Right lobe of liver (tissue), 4 donors: ENCODE measurements around the gene SIGMAR1.

Experiments used
- CTCF ChIP-seq, 4 donors: fragments of 200-600 bp in 3 of 4; fragments of 450-650 bp in 1 of 4; IDR thresholded peaks; one replicate each; pipeline versions ENCODE4 v1.5.1 to v1.8.0; 2016 to 2022; ENCODE audit warnings: antibody characterized with exemption in 4 of 4, mild to moderate bottlenecking in 2 of 4
- POLR2A ChIP-seq: fragments of 450-650 bp; IDR thresholded peaks from one replicate; pipeline ENCODE4 v1.6.1; 2017; ENCODE audit warnings: antibody characterized with exemption, mild to moderate bottlenecking
- donor health status: DM: no; HTN: no; CAD: no.
- donor health status: DM: no; HTN: no; CAD: no.
- donor health status: DM: no; HTN: yes; CAD: no.

GRCh38 chr9:34588671-34589635 is 48.6 kb downstream of the SIGMAR1 start:
- TF ChIP-seq POLR2A (no peak), CTCF (IDR thresholded peaks at IDR 0.05) (no peak)
